ENCODE data around the gene OR2J2. TPM values are rescaled to one million over a fixed set of nuclear protein-coding genes. Genes with fewer than 3 reads are reported as not detected.

OR2J2 gene
- total and polyA plus RNA-seq, 10 of the 15 experiments (the other 5 are each of a cell fraction or from before 2014, with no cell fraction given), result not detected

DNA sequence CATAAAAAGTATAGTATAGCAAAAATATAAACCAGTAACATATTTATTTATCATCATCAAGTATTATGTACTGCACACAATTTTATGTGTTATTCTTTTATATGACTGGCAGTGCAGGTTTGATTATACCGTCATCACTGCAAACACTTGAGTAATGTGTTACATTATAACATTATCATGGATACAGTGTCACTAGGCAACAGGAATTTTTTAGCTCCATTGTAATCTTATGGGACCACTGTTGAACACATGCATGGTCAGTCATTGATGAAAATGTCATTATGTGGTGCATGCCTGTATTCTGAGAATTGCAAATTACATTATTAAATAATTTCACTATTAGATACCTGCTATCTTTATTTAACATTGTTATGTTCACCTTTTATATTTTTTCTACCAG lies 29.1 kb upstream of the OR2J2 start:
- no peak for FAIRE-seq

DNA sequence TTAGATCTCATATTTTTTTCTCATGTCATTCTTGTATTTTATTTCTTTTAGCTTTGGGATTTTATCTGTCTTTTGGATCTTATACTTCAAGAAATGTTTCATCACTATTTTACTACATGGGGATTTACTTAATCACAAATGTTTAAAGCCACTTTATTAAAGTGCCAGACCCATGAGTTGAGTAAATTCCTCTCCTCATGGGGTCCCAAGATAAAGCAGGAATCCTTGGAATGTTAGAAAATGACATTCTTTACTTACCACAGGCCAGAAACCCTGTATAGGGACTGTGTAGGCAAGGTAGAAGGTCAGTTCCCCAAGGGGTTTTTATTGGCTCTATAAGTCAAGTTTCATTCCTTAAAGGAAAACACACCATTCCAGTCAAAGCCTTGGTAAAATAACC lies 28.4 kb upstream of the OR2J2 start:
- ATAC-seq (no peak), FAIRE-seq (no peak), DNase-seq (ENCODE audit: low read depth, low spot score) (no peak)
- no peaks in the 10 kb centered on the region for H3K27me3 ChIP-seq (replicated peaks in 1 of 2; ENCODE audit: control insufficient read depth in 2 of 2, insufficient read depth in 2 of 2, low read length in 1 of 2)
- no peak overlapping the region for H3K9ac ChIP-seq (ENCODE audit: control insufficient read depth, insufficient read depth, low read length)
- ChIA-PET RAD21 (ENCODE audit: unreplicated experiment) (no interaction called here), POLR2A (interaction anchor here (0.6 kb wide), 1 partner anchor 1532 kb away, joined by 5 read pairs; no protein-coding TSS in a partner anchor), CTCF (no interaction called here), SMC1A (ENCODE audit: uncharacterized antibody, unreplicated experiment) (no interaction called here)
- H3K36me3 ChIP-seq (ENCODE audit: control insufficient read depth in 2 of 2, insufficient read depth in 2 of 2, low read length in 1 of 2), result no peaks in the 10 kb centered on the region
- intact Hi-C loops (cut with micrococcal nuclease; ENCODE audit: unreplicated experiment) (no loop called here), in situ Hi-C loops (cut with MboI) (no loop called here)
- no peak overlapping the region for H3K4me3 ChIP-seq
- H4K20me1 ChIP-seq (ENCODE audit: control insufficient read depth, insufficient read depth), result no peaks in the 10 kb centered on the region
- H3K9me3 ChIP-seq (replicated peaks; ENCODE audit: control insufficient read depth, insufficient read depth, low read length), result no peaks in the 10 kb centered on the region
- H3K4me1 ChIP-seq (ENCODE audit: control insufficient read depth, insufficient read depth, low read length), result no peaks in the 10 kb centered on the region
- no peaks in the 10 kb centered on the region for H3K79me2 ChIP-seq (ENCODE audit: control insufficient read depth, insufficient read depth, low read length)
- no peak overlapping the region for H2AFZ ChIP-seq (ENCODE audit: control insufficient read depth, low read depth, low read length)
- H3K27ac ChIP-seq (ENCODE audit: control insufficient read depth, insufficient read depth), result no peak overlapping the region
- no TSS peak for BruUV-seq (replicated peaks)
- no peak overlapping the region for H3K4me2 ChIP-seq (ENCODE audit: control insufficient read depth, insufficient read depth)
- TF ChIP-seq, protein P1, sequence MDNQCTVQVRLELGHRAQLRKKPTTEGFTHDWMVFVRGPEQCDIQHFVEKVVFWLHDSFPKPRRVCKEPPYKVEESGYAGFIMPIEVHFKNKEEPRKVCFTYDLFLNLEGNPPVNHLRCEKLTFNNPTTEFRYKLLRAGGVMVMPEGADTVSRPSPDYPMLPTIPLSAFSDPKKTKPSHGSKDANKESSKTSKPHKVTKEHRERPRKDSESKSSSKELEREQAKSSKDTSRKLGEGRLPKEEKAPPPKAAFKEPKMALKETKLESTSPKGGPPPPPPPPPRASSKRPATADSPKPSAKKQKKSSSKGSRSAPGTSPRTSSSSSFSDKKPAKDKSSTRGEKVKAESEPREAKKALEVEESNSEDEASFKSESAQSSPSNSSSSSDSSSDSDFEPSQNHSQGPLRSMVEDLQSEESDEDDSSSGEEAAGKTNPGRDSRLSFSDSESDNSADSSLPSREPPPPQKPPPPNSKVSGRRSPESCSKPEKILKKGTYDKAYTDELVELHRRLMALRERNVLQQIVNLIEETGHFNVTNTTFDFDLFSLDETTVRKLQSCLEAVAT (IDR thresholded peaks at IDR 0.05), result no peak
- TF ChIP-seq CHD2 (IDR thresholded peaks at IDR 0.05; ENCODE audit: borderline replicate concordance, low read depth, low read length), result no peak
- TF ChIP-seq, protein P2, sequence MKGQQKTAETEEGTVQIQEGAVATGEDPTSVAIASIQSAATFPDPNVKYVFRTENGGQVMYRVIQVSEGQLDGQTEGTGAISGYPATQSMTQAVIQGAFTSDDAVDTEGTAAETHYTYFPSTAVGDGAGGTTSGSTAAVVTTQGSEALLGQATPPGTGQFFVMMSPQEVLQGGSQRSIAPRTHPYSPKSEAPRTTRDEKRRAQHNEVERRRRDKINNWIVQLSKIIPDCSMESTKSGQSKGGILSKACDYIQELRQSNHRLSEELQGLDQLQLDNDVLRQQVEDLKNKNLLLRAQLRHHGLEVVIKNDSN (IDR thresholded peaks at IDR 0.05; ENCODE audit: borderline replicate concordance, extremely low read length, insufficient read depth, low read depth, low read length), result no peak
- TF ChIP-seq MXI1 (IDR thresholded peaks at IDR 0.05; ENCODE audit: low read depth, low read length), result no peak

More for the DNA sequence above, 29.1 kb upstream of the OR2J2 start:
- in situ Hi-C loops (cut with MboI), result no loop called here
- Histone ChIP-seq H3K4me3 (no peak overlapping the region), H3K4me1 (ENCODE audit: control insufficient read depth, insufficient read depth, low read length) (no peaks in the 10 kb centered on the region), H3K9ac (ENCODE audit: control insufficient read depth, insufficient read depth, low read length) (no peak overlapping the region), H3K36me3 (ENCODE audit: control insufficient read depth in 2 of 2, insufficient read depth in 2 of 2, low read length in 1 of 2) (no peaks in the 10 kb centered on the region), H3K27me3 (replicated peaks in 1 of 2; ENCODE audit: control insufficient read depth in 2 of 2, insufficient read depth in 2 of 2, low read length in 1 of 2) (no peaks in the 10 kb centered on the region), H4K20me1 (ENCODE audit: control insufficient read depth, insufficient read depth) (no peaks in the 10 kb centered on the region), H2AFZ (ENCODE audit: control insufficient read depth, low read depth, low read length) (no peak overlapping the region), H3K4me2 (ENCODE audit: control insufficient read depth, insufficient read depth) (no peak overlapping the region), H3K79me2 (ENCODE audit: control insufficient read depth, insufficient read depth, low read length) (no peaks in the 10 kb centered on the region), H3K9me3 (replicated peaks; ENCODE audit: control insufficient read depth, insufficient read depth, low read length) (no peaks in the 10 kb centered on the region), H3K27ac (ENCODE audit: control insufficient read depth, insufficient read depth) (no peak overlapping the region)
- ChIA-PET POLR2A (no interaction called here), CTCF (no interaction called here), SMC1A (ENCODE audit: uncharacterized antibody, unreplicated experiment) (no interaction called here), RAD21 (ENCODE audit: unreplicated experiment) (no interaction called here)
- ATAC-seq (no peak), DNase-seq (ENCODE audit: low read depth, low spot score) (no peak)
- BruUV-seq (replicated peaks), result no TSS peak
- TF ChIP-seq TARDBP (IDR thresholded peaks at IDR 0.05; ENCODE audit: borderline replicate concordance) (no peak), NR2C2 (IDR thresholded peaks at IDR 0.05; ENCODE audit: borderline replicate concordance, control insufficient read depth, insufficient read length, low read depth) (no peak), ZBED1 (IDR thresholded peaks at IDR 0.05; ENCODE audit: borderline replicate concordance) (no peak), TCF7 (IDR thresholded peaks at IDR 0.05; ENCODE audit: borderline replicate concordance) (no peak), WRNIP1 (IDR thresholded peaks at IDR 0.05; ENCODE audit: borderline replicate concordance, low read depth, low read length) (no peak), GATAD2B (conservative IDR thresholded peaks at IDR 0.05; ENCODE audit: low read depth) (no peak), POLR2AphosphoS2 (IDR thresholded peaks at IDR 0.05; ENCODE audit: low read depth, low read length) (no peak), RFX5 (IDR thresholded peaks at IDR 0.05; ENCODE audit: low read depth, low read length) (no peak), SREBF1 (IDR thresholded peaks at IDR 0.05; ENCODE audit: low read length) (no peak), NR2C1 (IDR thresholded peaks at IDR 0.05) (no peak), CREB1 (IDR thresholded peaks at IDR 0.05; ENCODE audit: low read depth) (no peak), RUNX3 (IDR thresholded peaks at IDR 0.05; ENCODE audit: low read length) (no peak), MYC (IDR thresholded peaks at IDR 0.05; ENCODE audit: insufficient read depth, insufficient read length, insufficient replicate concordance, low read length, severe bottlenecking) (no peak), MYB (IDR thresholded peaks at IDR 0.05; ENCODE audit: borderline replicate concordance, low read depth, low read length) (no peak), HCFC1 (IDR thresholded peaks at IDR 0.05; ENCODE audit: low read length) (no peak), KAT2A (conservative IDR thresholded peaks at IDR 0.05; ENCODE audit: control insufficient read depth, low read depth, low read length) (no peak)
- TF ChIP-seq, protein P3, sequence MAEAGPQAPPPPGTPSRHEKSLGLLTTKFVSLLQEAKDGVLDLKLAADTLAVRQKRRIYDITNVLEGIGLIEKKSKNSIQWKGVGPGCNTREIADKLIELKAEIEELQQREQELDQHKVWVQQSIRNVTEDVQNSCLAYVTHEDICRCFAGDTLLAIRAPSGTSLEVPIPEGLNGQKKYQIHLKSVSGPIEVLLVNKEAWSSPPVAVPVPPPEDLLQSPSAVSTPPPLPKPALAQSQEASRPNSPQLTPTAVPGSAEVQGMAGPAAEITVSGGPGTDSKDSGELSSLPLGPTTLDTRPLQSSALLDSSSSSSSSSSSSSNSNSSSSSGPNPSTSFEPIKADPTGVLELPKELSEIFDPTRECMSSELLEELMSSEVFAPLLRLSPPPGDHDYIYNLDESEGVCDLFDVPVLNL (IDR thresholded peaks at IDR 0.05; ENCODE audit: low read depth, low read length), result no peak
- 91% methylated on average over 1 of the region's 1 CpG for WGBS (ENCODE audit: insufficient coverage, insufficient replicate concordance, low lambda C conversion rate, missing lambda C conversion rate)
- intact Hi-C loops (cut with micrococcal nuclease; ENCODE audit: unreplicated experiment), result no loop called here
